DND-41 (cell line): ENCODE measurements around the gene CCDC28B.

ENCODE experiments used
- CTCF ChIP-seq: IDR thresholded peaks from 2 replicates; pipeline ENCODE4 v1.5.1; 2012; ENCODE audit warnings: borderline replicate concordance, low read length, moderate library complexity, mild to moderate bottlenecking; ENCODE audit not compliant: poor library complexity, severe bottlenecking; ENCODE audit errors: extremely low read depth
- EZH2 ChIP-seq: IDR thresholded peaks from 3 replicates; pipeline ENCODE4 v1.6.1; 2012; ENCODE audit warnings: borderline replicate concordance, low read depth, mild to moderate bottlenecking, moderate library complexity, low read length, inconsistent platforms; ENCODE audit not compliant: severe bottlenecking

- TF ChIP-seq CTCF (no peak), EZH2 (no peak)
Observed at GRCh38 chr1:32232558-32233304, 32.3 kb downstream of the CCDC28B start.
